HG03108 (cell line): Measurements from ENCODE around the gene GPATCH4.

Experiments
- ATAC-seq: cut with Tn5 transposase; IDR thresholded peaks from one replicate; pipeline ENCODE4 v1.9.1; 2021; ENCODE audit warnings: moderate library complexity; ENCODE audit not compliant: unreplicated experiment

The GPATCH4 gene

GRCh38 chr1:156551066-156551643, 50.1 kb downstream of the GPATCH4 start:
- ATAC-seq, result no peak

GRCh38 chr1:156550346-156550745, 50.9 kb downstream of the GPATCH4 start:
- ATAC-seq, result no peak

- no peak for ATAC-seq
Observed at GRCh38 chr1:156549831-156550230, 51.4 kb downstream of the GPATCH4 start.

GRCh38 chr1:156549390-156549789, 51.9 kb downstream of the GPATCH4 start:
- ATAC-seq, result no peak

GRCh38 chr1:156547982-156548381, 53.3 kb downstream of the GPATCH4 start:
- no peak for ATAC-seq

- no peak for ATAC-seq
Observed at GRCh38 chr1:156547434-156547833, 53.8 kb downstream of the GPATCH4 start.

GRCh38 chr1:156546267-156546666, 55.0 kb downstream of the GPATCH4 start:
- no peak for ATAC-seq

- ATAC-seq, result no peak
Observed at GRCh38 chr1:156544592-156545102, 56.6 kb downstream of the GPATCH4 start.
